Psoas muscle (tissue), 8 donors: ENCODE results near the gene SMG6. TPM values are rescaled to one million over a fixed set of nuclear protein-coding genes. Genes with fewer than 3 reads are reported as not detected.

Experiments
- ATAC-seq, 4 donors: fragments of 200-7000 bp; cut with Tn5 transposase; one replicate each; pipeline ENCODE4 v1.9.1; 2020; ENCODE audit warnings: moderate library complexity in 3 of 4, mild to moderate bottlenecking in 2 of 4
- DNase-seq, 2 donors: peaks; one replicate each; pipeline ENCODE4 v3.0.0-alpha.2; 2020
- H3K27ac ChIP-seq: fragments of 200-600 bp; one replicate; pipeline ENCODE4 v1.8.0; 2022
- H3K27me3 ChIP-seq, 3 donors: fragments of 200-600 bp in 1 of 3; one replicate each; pipeline versions ENCODE4 v1.6.1 to v1.8.0; 2013 to 2022; ENCODE audit warnings: low read length in 2 of 3, mild to moderate bottlenecking in 2 of 3, moderate library complexity in 1 of 3; ENCODE audit not compliant: insufficient read depth in 3 of 3
- H3K36me3 ChIP-seq, 2 donors: fragments of 200-600 bp in 1 of 2; one replicate each; pipeline versions ENCODE4 v1.6.1 to v1.8.0; 2013 to 2022; ENCODE audit warnings: low read depth in 1 of 2, mild to moderate bottlenecking in 1 of 2, moderate library complexity in 1 of 2; ENCODE audit not compliant: insufficient read depth in 1 of 2
- H3K4me1 ChIP-seq: fragments of 200-600 bp; one replicate; pipeline ENCODE4 v1.8.0; 2022
- H3K4me3 ChIP-seq: fragments of 200-600 bp; one replicate; pipeline ENCODE4 v1.8.0; 2022; ENCODE audit warnings: mild to moderate bottlenecking
- H3K9me3 ChIP-seq: fragments of 200-600 bp; one replicate; pipeline ENCODE4 v1.8.0; 2022
- CTCF ChIP-seq: fragments of 200-600 bp; IDR thresholded peaks from one replicate; pipeline ENCODE4 v1.8.0; 2022; ENCODE audit warnings: antibody characterized with exemption
- WGBS, 3 donors: extraction: QIAGEN DNeasy Blood & Tissue Kit; methylation state at CpG; one replicate each; pipeline versions ENCODE4 v1.1.6 to v1.1.7; 2013; 5-methylcytosine and 5-hydroxymethylcytosine counted together
- intact Hi-C, 2 donors: fragments of 100-400 bp; cut with DNase I; formaldehyde crosslinking; loops; one replicate each; pipeline versions ENCODE4 v1.11.0 to v1.14.2; 2022
- polyA plus RNA-seq, 3 donors: library from polyadenylated mRNA; stranded (reverse); fragments of 200-250 nt; gene quantifications; one replicate each; pipeline ENCODE4 v1.2.3, GENCODE V29; 2013
- total RNA-seq, 4 donors: library from RNA; stranded (reverse); fragmentation: NEBNext Ultra II Directional in 2 of 4; extraction: Animal tissue kit (Norgen Biotek cat#: 25700) in 2 of 4; gene quantifications; one replicate each; pipeline versions ENCODE4 v1.2.1 to v1.2.4, GENCODE V29; 2021 to 2023
- donor health status: healthy with polysubstance abuse.
- donor health status: DM: no; HTN: no; CAD: no; lungs with moderate emphysema.
- donor health status: Bipolar disorder and iron deficiency.
- donor health status: healthy.
- donor health status: DM: yes; HTN: yes; CAD: no.
- donor health status: DM: no; HTN: no; CAD: no.
- donor health status: DM: no; HTN: no; CAD: no.
- donor health status: DM: yes; HTN: yes; CAD: no.

SMG6 gene
- total and polyA plus RNA-seq, 7 donors, result 9.4 to 24.1 (median 16.3) TPM

- Histone ChIP-seq H3K4me3 (no peak overlapping the region), H3K27ac (peak overlapping the region; percentile 65), H3K27me3 (no peaks in the 10 kb centered on the region), H3K4me1 (peaks cover 56% of the 10 kb centered on the region), H3K36me3 (peaks cover 0 to 17% of the 10 kb centered on the region in 2 donors), H3K9me3 (no peaks in the 10 kb centered on the region)
- no peak for TF ChIP-seq CTCF
- peak; percentile 38 to 58 for DNase-seq
- 55 to 67% (median 56%) methylated on average over 8 of the region's 8 CpGs for WGBS, 3 donors
- intact Hi-C loops, result loop anchor here in 1 of 2 donors (5.0 kb wide), 1 partner anchor 61 kb away; no protein-coding TSS in a partner anchor
- ATAC-seq, result peak in 2 of 4 donors; percentile 13 to 34
These were observed 70.1 kb downstream of the SMG6 start for GRCh38 chr17:2233441-2233947.

GRCh38 chr17:2232244-2232638, 71.3 kb downstream of the SMG6 start:
- WGBS, 3 donors, result 49 to 60% (median 52%) methylated on average over 9 of the region's 9 CpGs
- no peak for DNase-seq
- Histone ChIP-seq H3K27ac (peak overlapping the region; percentile 65), H3K9me3 (no peaks in the 10 kb centered on the region), H3K4me3 (no peak overlapping the region), H3K36me3 (peaks cover 0 to 17% of the 10 kb centered on the region in 2 donors), H3K4me1 (peaks cover 50% of the 10 kb centered on the region), H3K27me3 (no peaks in the 10 kb centered on the region)
- no peak for TF ChIP-seq CTCF
- intact Hi-C loops, result loop anchor here in 1 of 2 donors (5.0 kb wide), 1 partner anchor 60 kb away; no protein-coding TSS in a partner anchor
- ATAC-seq, result no peak

- intact Hi-C loops, result loop anchor here in 1 of 2 donors (5.0 kb wide), 1 partner anchor 59 kb away; no protein-coding TSS in a partner anchor
- Histone ChIP-seq H3K27me3 (no peaks in the 10 kb centered on the region), H3K27ac (peak overlapping the region; percentile 38), H3K36me3 (peaks cover 0 to 17% of the 10 kb centered on the region in 2 donors), H3K4me3 (no peak overlapping the region), H3K4me1 (peaks cover 51% of the 10 kb centered on the region), H3K9me3 (no peaks in the 10 kb centered on the region)
- WGBS, 3 donors, result 74 to 90% (median 76%) methylated on average over 6 of the region's 6 CpGs
- no peak for ATAC-seq
- TF ChIP-seq CTCF, result no peak
- no peak for DNase-seq
These were observed 72.7 kb downstream of the SMG6 start for GRCh38 chr17:2230877-2231276.

- Histone ChIP-seq H3K27me3 (no peaks in the 10 kb centered on the region), H3K27ac (peak overlapping the region; percentile 65), H3K36me3 (peaks cover 0 to 5% of the 10 kb centered on the region in 2 donors), H3K4me3 (no peak overlapping the region), H3K4me1 (peaks cover 53% of the 10 kb centered on the region), H3K9me3 (no peaks in the 10 kb centered on the region)
- no peak for TF ChIP-seq CTCF
- DNase-seq (no peak), ATAC-seq (no peak)
- intact Hi-C loops, result no loop called here
- WGBS, 3 donors, result 43 to 67% (median 44%) methylated on average over 6 of the region's 6 CpGs
These were observed 76.4 kb downstream of the SMG6 start for GRCh38 chr17:2227025-2227699.
